Stimulated activated CD8-positive, alpha-beta memory T cell treated with anti-CD3 and anti-CD28 coated beads, Interleukin-15, amount 100 ng/mL, for 4 hours (primary cell): ENCODE results near the gene RAB11FIP3.
"Not testable (repeated sequence)": the region's sequence is repeated elsewhere in the genome, so short reads cannot be mapped to it uniquely, and the experiment has no call there.

ENCODE experiments used
- DNase-seq, 2 donors: peaks; one replicate each; pipeline ENCODE4 v3.0.0-alpha.2; 2020; ENCODE audit warnings: low read depth in 2 of 2

The RAB11FIP3 gene

DNA sequence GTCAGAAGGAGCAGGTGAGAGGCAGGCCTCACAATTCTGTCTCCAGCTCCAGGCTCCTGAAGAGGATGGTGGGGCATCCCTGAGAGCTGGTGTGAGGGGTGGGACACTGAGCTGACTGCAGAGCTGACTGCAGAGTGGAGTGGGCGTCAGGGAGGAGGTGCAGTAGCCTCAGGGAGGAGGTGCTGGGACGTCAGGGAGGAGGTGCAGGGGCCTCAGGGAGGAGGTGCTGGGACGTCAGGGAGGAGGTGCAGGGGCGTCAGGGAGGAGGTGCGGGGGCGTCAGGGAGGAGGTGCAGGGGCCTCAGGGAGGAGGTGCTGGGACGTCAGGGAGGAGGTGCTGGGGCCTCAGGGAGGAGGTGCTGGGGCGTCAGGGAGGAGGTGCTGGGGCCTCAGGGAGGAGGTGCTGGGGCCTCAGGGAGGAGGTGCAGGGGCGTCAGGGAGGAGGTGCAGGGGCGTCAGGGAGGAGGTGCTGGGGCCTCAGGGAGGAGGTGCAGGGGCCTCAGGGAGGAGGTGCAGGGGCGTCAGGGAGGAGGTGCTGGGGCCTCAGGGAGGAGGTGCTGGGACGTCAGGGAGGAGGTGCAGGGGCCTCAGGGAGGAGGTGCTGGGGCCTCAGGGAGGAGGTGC is 41.9 kb downstream of the RAB11FIP3 start:
- DNase-seq, result not testable (repeated sequence)

DNA sequence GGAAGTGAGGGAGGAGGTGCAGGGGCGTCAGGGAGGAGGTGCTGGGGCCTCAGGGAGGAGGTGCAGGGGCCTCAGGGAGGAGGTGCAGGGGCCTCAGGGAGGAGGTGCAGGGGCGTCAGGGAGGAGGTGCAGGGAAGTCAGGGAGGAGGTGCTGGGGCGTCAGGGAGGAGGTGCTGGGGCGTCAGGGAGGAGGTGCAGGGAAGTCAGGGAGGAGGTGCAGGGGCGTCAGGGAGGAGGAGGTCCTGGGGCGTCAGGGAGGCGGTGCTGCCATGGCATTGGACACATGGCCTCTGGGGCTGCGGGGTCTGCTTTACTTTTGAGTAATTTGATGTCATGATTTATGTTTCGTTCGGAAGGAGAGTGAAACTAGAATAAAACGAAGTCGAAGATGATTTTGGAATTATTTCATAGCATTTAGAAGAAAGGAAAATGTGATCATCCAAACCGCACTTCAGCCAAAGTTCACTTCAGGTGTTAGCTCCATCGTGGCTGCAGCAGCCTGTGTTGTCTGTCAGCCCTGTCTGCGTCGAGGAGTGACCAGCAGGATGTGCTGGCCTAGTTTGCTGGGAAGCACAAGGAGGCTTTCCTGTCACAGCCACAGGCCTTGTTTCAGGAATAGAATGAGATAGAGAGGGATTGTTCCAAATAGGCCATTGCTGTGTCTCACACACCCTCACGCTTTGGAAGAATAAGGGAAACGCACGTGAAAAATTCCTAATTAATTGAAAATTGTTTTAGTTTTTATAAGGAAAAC is 42.8 kb downstream of the RAB11FIP3 start:
- DNase-seq, result no peak

DNA sequence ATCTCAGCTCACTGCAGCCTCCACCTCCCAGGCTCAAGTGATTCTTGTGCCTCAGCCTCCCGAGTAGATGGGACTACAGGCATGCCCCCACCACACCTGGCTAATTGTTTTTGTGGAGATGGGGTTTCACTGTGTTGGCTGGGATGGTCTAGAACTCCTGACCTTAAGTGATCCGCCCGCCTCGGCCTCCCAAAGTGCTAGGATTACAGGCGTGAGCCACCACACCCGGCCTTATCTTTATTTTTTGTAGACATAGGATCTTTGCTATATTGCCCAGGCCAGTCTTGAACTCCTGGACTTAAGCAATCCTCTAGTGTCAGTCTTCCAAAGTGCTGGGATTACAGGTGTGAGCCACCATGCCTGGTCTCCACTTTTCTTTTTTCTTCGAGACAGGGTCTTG is 44.0 kb downstream of the RAB11FIP3 start:
- not testable (repeated sequence) for DNase-seq

DNA sequence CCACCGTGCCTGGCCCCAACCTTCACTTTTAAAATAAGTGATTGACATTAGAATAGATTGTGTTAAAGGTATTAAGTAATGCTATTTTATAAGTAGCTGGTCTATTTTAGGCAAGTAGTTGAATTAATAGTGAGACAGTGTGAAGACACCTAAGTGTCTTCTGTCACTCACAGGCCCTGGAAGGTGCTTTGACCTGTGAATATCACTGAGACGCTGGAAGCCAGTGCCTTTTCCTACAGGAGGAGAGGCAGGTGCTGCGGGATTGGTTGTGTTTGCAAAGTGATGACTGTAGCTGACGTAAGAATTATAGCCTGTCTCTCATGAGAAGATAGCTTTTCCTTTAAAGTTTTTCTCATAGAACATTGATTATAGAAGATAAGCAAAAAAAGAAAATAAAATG is 45.0 kb downstream of the RAB11FIP3 start:
- DNase-seq, result no peak

DNA sequence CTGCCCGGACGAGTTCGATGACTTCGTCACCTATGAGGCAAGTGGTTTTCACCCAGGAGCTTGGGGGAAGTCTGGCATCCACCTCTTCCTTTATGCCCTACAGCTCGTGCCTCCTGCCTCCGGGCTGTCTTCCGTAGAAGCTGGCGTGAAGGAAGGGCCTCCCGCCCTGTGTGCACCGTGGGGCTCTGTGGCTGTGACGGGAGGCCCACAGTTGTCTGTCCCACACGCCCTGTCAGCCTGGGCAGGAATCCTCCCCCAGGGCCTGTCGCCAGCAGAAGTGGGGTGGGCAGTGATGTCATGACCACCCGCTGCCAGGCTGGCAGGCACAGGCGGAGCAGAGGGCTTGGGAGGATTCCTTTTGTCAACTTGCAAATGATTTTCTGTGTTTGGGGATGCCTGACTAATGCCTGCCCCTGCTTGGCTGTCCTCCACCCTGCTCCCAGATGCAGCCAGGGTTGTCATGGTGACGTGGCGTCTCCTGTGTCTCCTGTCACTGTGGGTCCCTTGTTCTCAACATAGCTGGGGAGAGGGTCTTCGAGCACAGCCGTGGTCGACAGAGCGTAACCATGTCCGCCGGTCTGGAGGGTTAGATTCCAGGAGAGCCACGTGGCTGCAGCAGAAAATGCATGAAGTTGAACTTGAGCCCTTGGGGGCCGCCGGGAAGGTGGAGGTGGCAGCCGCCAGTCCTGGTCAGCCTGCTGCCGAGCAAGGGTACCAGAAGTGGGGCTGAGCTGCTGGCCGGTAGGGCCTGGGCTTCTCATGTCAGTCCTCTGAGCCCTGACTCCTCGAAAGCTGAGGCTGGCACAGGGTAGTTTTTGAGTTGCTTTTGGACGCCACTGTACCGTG is 46.1 kb downstream of the RAB11FIP3 start:
- no peak for DNase-seq

DNA sequence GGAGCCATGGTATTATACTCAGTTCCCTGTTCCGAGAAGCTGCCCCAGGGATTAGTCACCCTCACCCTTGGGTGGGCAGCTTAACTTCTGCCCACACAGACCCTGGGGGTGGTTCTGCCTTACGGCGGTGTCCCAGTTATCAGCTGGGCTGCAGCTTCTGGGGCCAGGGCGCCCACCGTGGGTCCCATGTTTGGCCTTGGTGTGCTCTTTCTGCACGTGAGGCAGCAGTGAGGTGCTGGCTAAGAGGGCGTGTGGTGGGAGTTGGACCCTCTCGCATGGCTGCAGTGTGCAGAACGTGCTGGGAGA is 46.7 kb downstream of the RAB11FIP3 start:
- no peak for DNase-seq

DNA sequence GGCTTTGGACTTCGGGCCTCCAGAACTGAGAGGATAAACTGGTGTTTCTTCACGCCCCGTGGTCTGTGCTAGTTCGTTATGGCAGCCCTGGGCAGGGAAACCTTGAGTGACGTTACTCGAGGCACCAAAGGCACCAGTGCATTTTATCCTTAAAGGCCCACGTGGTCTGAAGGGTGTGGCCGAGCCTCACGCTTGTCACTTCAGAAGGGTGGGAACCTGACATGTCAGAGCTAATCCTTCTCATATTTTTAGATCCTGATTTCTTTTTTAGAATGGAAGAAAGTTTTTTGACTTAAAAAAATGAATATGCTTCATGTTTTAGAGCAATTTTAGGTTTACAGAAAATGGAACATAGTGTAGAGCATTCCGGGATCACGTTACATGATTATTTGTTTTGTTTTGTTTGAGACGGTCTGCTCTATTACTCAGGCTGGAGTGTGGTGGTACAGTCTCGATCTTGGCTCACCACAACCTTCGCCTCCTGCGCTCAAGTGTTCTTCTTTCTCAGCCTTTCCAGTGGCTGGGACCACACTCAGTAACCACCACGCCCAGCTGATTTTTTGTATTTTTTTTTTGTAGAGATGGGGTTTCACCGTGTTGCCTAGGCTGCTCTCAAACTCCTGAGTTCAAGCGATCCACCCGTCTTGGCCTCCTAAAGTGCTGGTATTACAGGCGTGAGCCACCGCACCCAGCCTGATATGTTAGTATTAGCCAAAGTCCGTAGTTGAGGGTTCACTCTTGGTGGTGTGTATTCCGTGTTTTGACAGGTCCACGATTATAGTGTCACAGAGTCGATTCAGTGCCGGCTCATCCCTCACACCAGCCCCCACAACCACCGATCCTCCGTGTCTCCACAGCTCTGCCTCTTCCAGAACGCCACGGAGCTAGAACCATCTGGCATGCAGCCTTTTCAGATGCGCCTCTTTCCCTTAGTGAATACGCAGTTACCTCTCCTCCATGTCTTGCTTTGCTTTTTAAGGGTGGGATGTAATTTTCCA is 47.9 kb downstream of the RAB11FIP3 start:
- DNase-seq, result no peak

DNA sequence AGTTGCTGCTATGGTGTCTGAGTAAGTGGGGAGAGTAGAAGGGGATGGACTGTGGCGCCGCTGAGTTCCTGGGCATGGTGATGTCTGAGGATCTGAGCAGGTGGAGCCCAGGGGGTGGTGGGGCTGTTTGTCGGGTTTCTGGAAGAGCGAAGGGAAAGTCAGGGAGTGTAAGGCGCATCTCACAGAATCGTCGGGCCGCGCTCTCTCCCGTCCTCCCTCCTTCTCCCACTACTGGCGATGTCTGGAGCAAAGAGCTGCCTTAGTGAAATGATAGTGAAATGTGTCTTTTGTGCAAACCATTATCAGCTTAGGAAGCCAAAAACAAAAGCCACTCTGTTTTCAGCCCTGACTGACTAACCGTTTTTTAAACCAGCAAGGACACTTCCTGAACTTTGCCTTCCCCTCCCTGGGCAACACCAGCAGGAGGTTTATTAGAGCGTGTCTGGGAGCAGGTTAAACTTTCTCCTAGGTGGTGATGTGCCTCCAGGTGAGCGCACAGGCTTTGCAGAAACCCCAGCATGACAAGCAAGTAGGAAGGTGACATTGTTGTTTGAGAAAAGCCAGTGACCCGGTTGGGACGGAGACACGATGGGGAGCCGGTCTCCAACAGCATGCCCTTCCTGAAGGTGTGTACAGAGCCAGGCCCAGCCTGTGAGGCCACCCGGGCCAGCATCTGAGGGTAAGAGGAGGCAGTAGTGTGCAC is 49.1 kb downstream of the RAB11FIP3 start:
- no peak for DNase-seq

DNA sequence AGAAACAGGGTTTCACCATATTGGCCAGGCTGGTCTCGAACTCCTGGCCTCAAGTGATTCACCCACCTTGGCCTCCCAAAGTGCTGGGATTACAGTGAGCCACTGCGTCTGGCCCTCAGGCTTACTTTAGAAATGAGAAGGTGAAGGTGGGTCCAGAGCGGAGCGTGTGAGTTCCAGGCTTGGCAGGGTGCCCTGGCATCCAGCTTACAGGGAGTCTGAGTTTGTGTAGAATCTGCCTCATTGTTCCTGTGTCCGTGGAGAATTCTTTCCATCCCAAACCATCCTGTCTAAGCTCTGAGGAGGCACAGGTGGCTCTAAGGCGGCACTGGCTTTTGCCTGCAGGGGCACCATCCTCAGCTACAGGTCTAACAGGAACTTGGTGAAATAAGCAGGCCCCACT is 50.6 kb downstream of the RAB11FIP3 start:
- no peak for DNase-seq

DNA sequence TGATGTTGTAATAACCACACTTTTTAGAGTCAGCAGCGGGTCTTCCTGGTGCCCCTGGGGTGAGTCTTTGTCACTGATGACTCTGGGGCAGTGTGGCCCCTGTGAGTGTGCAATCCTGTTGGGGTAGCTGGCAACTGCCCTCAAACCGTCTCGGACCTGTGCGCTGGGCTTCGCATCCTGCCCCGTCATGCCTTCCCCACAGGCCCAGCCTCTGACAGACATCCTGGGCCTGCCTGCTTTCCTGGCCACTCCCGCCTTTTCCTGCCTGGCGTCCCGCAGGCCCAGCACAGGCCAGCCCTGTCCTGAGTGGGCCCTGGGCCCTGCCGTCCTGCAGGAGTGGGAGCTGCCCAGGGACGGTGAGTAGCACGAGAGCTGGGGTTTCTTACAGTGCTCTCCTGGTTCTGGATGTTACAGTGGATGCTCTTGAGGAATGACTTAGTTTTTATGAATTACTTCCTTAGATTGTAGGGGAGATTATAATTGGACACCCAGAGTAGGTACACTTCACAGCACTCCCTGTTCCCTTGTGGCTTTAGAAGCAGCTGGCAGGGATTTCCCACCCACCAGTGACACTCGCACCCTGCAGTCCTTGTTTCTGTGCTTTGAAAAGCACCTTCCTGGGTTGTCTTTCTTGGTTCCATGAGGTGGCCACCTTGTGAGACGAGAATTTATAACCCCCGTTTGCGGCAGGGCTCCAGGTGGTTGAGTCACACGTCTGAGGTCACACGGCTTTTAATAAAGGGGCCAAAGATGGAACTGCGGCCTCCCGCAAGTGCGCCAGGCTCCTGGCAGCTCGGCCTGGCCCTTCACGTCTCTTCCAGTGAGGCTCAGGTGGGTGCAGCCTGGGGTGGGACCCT is 52.1 kb downstream of the RAB11FIP3 start:
- DNase-seq, result no peak

DNA sequence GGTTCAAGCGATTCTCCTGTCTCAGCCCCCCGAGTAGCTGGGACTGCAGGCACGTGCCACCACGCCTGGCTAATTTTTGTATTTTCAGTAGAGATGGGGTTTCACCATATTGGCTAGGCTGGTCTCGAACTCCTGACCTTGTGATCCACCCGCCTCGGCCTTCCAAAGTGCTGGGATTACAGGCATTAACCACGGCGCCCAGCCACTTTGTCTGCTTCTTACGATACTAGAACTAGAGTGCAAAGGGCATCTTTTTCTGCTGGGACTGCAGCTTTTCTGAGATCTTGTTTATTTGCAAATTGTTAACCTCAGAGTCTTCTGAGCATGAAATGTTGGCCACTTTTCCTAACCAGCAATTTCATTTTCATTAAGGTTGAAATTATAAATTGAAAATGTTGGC is 52.8 kb downstream of the RAB11FIP3 start:
- not testable (repeated sequence) for DNase-seq

DNA sequence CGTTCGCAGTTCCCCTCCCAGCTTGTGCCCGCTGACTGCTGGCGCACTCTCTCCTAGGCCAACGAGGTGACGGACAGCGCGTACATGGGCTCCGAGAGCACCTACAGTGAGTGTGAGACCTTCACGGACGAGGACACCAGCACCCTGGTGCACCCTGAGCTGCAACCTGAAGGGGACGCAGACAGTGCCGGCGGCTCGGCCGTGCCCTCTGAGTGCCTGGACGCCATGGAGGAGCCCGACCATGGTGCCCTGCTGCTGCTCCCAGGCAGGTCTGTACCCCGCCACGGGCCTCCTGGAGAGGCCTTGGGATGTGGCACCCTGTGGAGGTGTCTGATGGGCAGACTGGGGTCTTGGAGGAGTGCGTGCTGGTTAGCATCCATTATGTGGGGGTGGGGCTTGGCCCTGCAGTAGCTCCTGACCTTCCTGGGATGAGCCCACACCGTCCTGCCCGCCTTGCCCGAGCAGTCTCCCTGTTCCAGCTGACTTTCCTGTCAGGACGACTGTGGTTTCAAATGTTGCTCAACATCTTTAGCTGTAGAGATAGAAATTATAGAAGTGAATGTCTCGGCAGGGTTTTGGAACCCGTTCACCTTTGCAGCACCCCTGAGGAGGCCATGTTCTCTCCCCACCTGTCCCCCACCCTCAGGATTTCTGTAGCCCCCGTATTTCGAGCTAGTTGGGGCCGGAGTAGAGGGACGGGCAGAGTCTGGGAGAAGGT is 57.2 kb downstream of the RAB11FIP3 start:
- no peak for DNase-seq

DNA sequence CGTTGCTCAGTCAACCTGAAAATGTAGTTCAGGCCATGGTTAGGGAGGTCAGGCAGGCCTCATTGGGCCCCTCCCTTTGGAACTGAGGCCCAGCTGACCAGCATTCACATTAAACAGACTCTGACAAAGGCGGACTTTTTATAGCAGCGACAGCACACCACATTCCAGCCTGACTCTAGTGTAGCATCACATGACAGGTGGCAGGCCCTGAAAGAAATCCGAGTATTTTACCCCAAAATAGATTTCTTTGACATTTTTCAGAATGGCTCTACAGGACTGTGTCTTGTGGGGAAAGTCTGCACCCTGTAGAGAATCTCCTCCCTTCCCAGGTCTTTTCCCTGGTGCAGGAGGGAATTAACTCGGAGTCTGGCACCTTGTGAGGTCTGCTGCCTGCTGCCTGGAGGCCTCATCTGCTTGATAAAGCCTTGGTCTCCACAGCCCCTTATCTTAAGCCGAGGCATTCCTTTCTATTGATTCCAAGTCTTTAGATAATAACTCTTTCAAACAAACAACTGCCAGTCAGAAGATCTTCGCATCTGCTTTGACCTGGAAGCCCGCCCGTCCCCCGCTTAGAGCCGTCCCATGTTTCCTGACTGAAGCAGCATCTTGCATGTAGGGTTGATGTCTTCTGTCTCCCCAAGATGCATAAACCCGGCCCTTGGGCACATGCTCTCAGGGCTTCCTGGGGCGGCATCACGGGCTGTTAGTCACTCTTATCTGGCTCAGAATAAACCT is 58.1 kb downstream of the RAB11FIP3 start:
- DNase-seq, result no peak

DNA sequence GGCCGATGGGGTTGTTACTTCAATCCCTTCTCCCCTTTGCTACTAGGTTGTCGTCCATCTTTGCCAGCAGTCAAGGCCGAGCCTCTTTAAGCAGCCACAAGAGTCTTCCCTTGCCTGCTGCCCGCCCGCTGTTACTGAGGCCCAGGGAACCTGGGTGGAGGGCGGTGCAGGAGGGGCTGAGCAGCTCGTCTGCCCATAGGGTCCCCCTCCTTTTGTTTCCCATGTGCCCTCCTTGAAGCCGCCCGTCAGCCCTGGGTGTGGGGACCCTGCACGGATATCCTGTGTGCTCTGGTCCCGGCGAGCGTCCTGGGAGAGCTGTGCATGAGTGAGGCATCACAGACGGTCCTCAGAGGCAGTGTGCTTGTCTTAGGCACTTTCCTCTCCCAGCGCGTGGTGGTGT is 64.2 kb downstream of the RAB11FIP3 start:
- no peak for DNase-seq

DNA sequence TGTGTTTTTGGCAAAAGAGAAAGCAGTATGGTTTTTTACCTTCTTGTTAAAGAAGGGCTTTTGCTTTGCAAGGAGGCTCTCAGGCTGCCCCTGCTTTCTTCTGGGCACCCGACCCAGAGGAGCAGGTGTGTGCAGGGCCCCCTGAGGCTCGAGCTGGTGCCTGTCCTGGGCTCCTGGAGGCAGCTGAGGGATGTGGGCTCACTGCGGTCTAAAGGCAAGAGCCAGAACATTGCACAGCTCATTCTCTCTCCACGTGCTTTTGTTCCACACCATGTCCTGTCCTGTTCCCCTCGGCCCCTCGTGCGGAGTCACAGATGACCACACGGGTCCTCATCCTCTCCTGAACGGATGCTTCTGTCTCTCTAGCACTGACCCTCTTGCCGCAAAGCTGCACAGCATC is 65.3 kb downstream of the RAB11FIP3 start:
- DNase-seq, result no peak

DNA sequence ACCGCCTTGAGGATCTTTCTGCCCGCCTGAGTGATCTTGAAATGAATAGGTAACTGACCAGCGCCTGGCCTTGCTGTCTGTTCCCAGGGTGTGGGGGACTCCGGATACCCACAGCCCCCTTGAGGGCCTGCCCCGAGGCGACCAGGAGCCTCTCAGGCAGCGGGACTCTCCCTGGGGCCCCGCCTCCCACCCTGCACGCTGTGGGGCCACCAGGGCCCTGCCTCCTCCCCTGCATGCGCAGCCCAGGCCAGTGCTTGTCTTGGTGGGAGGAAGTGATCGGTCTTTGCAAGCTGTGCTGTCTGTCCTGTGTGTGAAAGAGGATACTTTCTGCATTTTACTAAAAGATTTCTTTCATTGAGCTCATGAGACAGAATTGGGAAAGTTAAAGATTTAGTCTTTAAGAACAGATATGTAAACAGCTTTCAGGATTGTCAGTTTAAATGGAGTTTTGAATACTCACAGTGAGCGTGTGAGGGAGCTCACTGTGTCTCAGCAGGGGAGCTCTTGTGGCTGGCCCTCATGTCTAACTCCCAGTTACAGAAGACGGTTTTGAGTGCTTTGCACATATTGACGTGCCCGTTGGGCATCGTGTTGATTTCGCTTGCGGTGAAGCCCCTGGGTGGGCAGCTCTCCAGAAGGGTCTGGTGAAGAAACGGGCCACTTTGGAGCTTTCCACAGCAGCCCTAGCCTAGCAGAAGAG is 65.9 kb downstream of the RAB11FIP3 start:
- DNase-seq, result no peak

DNA sequence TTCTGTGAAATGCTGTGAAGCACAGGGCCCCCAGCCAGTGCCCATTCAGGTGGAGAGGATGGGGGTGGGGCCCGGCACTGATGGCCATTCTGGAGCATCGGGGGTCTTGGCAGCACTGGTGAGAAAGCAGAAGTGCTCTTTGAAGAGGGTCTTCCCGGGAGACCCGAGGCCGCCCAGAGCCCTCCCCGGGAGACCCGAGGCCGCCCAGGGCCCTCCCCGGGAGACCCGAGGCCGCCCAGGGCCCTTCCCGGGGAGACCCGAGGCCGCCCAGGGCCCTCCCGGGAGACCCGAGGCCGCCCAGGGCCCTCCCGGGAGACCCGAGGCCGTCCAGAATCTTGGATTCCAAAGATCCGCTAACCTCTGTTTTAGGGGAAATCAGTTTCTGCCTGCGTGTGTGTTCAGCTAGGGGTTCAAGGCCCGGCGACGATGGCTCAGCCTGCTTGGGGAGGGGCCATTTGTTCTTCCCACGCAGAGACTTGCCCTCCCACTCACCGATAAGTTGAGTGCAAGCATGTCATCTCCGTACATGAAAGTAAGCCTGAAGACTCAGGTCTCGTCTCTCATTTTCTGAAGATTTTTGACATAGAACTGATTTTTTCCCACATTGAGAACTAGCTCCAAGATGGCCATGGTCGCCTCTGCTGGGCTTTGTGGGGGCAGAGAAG is 66.9 kb downstream of the RAB11FIP3 start:
- no peak for DNase-seq

DNA sequence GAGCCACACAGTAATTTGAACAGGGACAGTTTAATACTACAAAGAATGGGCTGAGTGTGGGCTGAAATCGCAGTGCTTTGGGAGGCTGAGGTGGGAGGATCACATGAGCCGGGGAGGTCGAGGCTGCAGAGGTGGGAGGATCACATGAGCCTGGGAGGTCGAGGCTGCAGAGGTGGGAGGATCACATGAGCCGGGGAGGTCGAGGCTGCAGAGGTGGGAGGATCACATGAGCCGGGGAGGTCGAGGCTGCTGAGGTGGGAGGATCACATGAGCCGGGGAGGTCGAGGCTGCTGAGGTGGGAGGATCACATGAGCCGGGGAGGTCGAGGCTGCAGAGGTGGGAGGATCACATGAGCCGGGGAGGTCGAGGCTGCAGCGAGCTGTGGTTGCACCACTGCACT is 69.2 kb downstream of the RAB11FIP3 start:
- not testable (repeated sequence) for DNase-seq
